Measurements from ENCODE around the gene TLR2.

Gene TLR2

DNA sequence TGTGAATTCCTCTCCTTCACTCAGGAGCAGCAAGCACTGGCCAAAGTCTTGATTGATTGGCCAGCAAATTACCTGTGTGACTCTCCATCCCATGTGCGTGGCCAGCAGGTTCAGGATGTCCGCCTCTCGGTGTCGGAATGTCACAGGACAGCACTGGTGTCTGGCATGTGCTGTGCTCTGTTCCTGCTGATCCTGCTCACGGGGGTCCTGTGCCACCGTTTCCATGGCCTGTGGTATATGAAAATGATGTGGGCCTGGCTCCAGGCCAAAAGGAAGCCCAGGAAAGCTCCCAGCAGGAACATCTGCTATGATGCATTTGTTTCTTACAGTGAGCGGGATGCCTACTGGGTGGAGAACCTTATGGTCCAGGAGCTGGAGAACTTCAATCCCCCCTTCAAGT lies 20.4 kb downstream of the TLR2 start:
- TF ChIP-seq, protein P1, sequence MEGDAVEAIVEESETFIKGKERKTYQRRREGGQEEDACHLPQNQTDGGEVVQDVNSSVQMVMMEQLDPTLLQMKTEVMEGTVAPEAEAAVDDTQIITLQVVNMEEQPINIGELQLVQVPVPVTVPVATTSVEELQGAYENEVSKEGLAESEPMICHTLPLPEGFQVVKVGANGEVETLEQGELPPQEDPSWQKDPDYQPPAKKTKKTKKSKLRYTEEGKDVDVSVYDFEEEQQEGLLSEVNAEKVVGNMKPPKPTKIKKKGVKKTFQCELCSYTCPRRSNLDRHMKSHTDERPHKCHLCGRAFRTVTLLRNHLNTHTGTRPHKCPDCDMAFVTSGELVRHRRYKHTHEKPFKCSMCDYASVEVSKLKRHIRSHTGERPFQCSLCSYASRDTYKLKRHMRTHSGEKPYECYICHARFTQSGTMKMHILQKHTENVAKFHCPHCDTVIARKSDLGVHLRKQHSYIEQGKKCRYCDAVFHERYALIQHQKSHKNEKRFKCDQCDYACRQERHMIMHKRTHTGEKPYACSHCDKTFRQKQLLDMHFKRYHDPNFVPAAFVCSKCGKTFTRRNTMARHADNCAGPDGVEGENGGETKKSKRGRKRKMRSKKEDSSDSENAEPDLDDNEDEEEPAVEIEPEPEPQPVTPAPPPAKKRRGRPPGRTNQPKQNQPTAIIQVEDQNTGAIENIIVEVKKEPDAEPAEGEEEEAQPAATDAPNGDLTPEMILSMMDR (IDR thresholded peaks at IDR 0.05), result no peak

DNA sequence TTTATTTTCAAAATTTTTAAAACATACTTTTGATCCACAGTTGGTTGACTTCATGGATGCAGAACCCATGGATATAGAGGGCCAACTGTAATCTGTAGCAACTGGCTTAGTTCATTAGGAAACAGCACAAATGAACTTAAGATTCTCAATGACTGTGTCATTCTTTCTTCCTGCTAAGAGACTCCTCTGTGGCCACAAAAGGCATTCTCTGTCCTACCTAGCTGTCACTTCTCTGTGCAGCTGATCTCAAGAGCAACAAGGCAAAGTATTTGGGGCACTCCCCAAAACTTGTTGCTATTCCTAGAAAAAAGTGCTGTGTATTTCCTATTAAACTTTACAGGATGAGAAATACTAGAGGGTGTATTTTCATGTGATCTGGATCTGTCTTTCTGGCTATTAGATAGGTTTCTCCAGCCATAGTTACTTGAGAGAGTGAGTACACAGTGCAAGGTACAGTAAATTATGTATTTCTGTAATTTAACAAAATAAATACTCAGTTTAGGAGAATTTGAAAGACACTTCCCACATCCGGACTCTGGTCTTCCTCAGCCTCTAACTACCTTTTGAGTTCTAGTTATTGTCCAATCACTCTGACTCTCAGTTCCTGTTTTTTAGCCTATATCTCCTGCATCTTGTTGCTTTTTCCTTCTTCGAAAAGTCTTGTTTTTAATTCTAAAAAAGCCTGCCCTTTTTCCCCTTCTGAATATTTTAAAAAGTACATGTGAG lies 21.8 kb downstream of the TLR2 start:
- TF ChIP-seq, protein P1 (IDR thresholded peaks at IDR 0.05), result no peak

DNA sequence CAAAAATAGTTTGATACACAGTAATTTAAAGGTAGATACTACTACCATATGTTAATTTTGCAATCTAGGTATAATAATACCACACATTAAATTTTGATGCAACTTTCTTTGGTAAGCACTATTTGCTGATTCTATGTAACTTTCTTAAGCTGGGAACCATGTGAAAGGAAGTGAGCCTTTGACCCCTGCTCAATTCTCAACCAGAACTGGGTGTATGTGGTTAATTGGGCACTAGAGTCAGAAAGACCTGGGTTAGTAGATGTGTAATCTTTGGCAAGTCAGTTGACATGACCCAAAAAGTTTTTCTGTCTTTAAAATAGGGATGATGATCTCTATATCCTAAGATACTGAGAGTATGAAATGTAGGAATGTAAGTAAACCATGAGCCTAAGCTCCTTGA lies 22.4 kb downstream of the TLR2 start:
- TF ChIP-seq, protein P1 (IDR thresholded peaks at IDR 0.05), result no peak

DNA sequence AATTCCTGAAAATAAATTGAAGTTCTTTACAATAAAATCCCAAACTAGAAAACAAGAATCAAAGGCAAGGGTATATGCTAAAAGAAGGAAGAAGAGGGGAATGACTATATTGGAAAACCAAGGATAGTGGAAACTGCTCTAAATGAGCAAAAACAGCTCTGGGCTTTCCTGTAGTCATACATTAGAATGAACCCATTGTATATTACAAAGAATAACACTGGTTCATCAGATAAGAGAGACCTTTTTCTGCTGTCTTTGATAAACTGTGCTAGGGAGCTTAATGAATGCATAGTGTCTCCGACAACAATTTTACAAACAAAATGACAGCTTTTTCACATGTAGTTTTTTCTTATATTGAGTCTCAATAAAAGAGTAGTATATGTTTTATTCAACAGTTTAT lies 26.6 kb downstream of the TLR2 start:
- TF ChIP-seq, protein P1 (IDR thresholded peaks at IDR 0.05), result no peak

DNA sequence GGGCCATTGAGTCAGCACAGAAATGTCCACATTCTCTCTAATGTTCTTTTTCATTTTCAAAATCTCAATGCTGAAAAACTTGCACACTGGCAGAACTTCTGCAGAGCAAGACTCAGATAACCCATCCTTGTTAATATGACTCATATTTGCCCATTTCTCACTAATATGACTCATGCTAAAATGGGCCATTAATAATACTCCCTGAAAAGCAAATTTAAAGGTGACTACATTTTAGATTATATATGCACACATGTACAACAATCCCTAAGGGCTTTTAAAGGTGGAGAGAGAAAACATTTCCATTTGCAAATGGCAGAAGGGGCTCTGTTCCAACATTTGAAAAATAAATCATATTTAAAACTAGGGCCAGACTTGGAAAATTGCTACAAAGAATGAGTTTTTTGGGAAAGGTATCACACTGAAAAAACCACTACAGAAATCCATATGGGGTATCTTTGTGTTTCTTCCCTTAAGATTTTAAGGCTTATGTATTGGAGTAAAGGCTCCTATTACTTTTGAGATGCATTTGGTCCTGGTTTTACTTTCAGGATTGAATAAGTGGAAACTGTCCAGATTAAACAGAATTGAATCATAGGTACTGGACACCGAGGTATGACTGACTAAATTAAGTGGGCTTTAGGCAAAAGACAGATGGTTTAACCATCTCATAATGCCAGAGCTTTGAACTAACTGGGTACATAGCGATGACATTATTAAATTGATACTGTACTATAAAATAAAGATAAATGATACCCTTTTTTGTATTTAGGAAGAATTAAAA lies 30.0 kb downstream of the TLR2 start:
- TF ChIP-seq, protein P1 (IDR thresholded peaks at IDR 0.05), result no peak

DNA sequence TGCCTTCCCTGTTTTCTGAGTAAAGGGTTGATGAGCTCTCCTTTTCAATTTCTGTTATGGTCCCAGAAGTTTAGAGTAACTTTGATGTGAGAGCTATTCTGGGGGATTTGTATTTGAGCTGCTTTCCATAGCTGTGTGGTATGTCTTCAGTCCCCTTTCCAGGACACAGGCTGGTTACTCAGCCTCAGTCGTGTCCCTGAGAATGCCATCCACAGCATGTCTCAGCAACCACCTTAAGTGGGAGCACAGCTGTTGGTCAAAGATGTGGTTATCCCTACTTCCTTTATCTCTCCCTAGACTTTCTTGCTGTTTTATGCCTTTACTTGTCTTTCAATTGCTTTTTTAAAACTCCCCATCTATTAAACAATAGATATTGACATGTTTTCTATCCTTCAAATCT lies 38.0 kb downstream of the TLR2 start:
- TF ChIP-seq, protein P1 (IDR thresholded peaks at IDR 0.05), result no peak

DNA sequence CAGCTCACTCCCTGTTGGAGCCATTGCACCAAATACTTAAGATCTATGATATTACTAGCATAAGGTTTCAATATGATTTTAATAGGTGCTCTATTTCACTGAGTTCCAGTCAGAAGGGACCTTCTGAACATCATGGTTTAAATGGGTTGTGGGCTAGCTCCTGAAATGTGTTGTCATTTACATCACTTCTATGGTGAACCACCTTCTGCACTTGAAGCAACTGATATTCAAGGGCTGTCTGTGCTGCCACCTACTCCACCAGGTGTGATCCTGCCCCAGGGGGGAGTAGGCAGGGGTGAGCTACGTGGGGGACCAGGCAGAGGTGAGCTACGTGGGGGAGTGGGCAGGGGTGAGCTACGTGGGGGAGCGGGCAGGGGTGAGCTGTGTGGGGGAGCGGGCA lies 40.5 kb downstream of the TLR2 start:
- TF ChIP-seq, protein P1 (IDR thresholded peaks at IDR 0.05), result no peak
